Activated naive CD8-positive, alpha-beta T cell treated with anti-CD3 and anti-CD28 coated beads for 36 hours (primary cell): ENCODE results near the gene SARS1. TPM values are rescaled to one million over a fixed set of nuclear protein-coding genes. Genes with fewer than 3 reads are reported as not detected.

ENCODE experiments used
- DNase-seq: peaks from one replicate; pipeline ENCODE4 v3.0.0; 2021
- H3K27ac Mint-ChIP-seq: one replicate; pipeline ENCODE4 v1.8.0; 2022; ENCODE audit warnings: mild to moderate bottlenecking, moderate library complexity, mixed read lengths
- H3K27me3 Mint-ChIP-seq: one replicate; pipeline ENCODE4 v1.8.0; 2022; ENCODE audit warnings: mild to moderate bottlenecking, mixed read lengths
- H3K36me3 Mint-ChIP-seq: one replicate; pipeline ENCODE4 v1.8.0; 2021; ENCODE audit warnings: mild to moderate bottlenecking, mixed read lengths
- H3K4me1 Mint-ChIP-seq: one replicate; pipeline ENCODE4 v1.8.0; 2021; ENCODE audit warnings: mixed read lengths
- H3K4me3 Mint-ChIP-seq: one replicate; pipeline ENCODE4 v1.8.0; 2022; ENCODE audit warnings: mild to moderate bottlenecking, moderate library complexity, mixed read lengths
- H3K9me3 Mint-ChIP-seq: one replicate; pipeline ENCODE4 v1.8.0; 2022; ENCODE audit warnings: mixed read lengths
- total RNA-seq, 2 experiments: library from RNA; stranded (reverse); gene quantifications; one replicate each; pipeline ENCODE4 v1.2.3, GENCODE V29; 2021

Gene SARS1
- total RNA-seq, 2 experiments from 2014 or later, result 217 to 226 TPM

DNA sequence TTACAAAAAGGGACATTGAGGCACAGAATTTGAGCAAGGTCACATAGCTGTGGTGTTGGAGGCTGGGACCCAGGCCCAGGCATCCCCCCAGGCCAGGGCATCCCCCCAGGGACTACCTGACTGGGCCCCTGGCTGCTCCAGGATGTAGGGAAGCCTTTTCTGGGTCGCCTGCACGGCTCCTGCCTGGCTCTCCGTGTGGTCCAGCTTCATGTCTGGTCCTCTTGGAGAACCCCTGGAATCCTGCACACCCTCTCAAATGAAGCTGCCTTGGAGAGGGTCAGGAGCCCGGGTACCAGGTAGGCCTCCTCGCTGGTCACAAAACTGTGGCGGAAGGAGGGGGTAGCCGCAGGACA is 34.7 kb downstream of the SARS1 start:
- Mint-ChIP-seq H3K4me3 (no peak overlapping the region), H3K4me1 (peaks cover 8% of the 10 kb centered on the region), H3K9me3 (no peaks in the 10 kb centered on the region), H3K36me3 (no peaks in the 10 kb centered on the region), H3K27me3 (peaks cover 4% of the 10 kb centered on the region), H3K27ac (no peak overlapping the region)
- DNase-seq, result no peak

DNA sequence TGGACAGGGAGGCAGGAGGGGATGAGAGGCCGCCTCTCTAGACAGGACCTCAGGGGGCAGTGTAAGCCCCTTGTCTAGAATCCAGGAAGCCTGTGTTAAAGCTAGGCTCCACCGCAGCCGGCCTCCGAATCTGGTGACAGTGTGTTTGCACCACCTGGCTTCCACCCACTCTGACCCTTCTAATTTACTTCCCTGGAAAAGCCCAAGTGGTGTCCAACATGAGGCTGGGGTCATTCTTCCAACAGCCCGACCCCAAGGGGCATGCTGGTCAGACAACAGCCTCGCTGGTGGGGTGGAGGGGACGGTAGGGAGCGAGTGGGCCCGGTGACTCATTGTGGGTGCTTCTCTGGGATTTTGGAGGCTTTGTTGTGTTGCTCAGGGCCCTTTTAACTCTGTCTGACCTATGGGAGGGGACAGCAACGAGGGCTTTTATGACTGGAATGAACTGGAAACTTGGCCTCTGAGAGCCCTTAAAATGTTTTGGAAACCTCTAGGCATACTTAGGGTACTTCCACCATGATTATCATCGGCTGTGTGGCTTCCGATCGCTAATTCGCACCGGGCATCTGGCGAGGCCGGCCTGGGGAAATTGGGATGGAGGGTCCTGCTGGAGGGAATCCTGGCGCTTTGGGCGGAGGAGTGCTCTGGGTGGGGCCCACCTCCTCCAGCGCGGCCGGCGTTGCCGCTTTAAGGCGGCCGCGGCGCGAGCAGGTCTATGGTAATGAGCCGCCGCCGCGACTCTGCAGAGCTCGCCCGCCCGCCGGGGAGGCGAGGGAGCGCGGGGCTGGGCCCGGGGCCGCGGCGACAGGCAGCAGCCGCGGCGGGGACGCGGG is 35.3 kb downstream of the SARS1 start, which contains the start of gene CELSR2:
CELSR2 (plus strand) TSS at position 743 of the 833 bp plus-strand sequence. CDS start 541 bp downstream, outside the sequence.
- H3K27ac Mint-ChIP-seq, result no peak within 1 kb of the TSS
- DNase-seq, result peak; percentile 73
- no peaks in the 10 kb centered on the region for H3K36me3 Mint-ChIP-seq
- H3K27me3 Mint-ChIP-seq, result peaks cover 4% of the 10 kb centered on the region
- H3K4me1 Mint-ChIP-seq, result peaks cover 8% of the 10 kb centered on the region
- peak within 1 kb of the TSS; percentile 53 for H3K4me3 Mint-ChIP-seq
- no peaks in the 10 kb centered on the region for H3K9me3 Mint-ChIP-seq

DNA sequence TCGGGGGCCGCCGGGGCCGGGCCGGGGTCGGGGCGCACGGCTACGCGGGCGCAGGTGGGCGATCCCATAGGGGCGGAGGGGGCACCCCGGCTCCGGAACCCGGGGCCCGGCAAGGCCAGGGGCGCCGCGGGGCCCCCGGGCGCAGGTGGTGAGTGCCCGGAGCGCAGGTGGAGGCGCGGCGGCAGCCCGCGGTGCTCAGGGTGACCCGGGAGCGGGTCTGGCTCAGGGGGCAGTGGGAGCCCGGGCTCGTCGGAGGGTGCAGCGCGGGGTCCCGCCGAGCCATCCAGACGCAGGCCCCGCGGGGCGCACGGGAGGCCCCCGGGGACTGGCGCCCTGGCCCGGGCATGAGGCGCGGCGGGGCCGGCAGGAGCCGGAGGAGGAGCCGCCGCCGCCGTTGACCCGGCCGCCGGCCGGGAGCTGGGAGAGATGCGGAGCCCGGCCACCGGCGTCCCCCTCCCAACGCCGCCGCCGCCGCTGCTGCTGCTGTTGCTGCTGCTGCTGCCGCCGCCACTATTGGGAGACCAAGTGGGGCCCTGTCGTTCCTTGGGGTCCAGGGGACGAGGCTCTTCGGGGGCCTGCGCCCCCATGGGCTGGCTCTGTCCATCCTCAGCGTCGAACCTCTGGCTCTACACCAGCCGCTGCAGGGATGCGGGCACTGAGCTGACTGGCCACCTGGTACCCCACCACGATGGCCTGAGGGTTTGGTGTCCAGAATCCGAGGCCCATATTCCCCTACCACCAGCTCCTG is 36.1 kb downstream of the SARS1 start:
- H3K27me3 Mint-ChIP-seq, result peaks cover 4% of the 10 kb centered on the region
- H3K4me1 Mint-ChIP-seq, result peaks cover 8% of the 10 kb centered on the region
- DNase-seq, result no peak

DNA sequence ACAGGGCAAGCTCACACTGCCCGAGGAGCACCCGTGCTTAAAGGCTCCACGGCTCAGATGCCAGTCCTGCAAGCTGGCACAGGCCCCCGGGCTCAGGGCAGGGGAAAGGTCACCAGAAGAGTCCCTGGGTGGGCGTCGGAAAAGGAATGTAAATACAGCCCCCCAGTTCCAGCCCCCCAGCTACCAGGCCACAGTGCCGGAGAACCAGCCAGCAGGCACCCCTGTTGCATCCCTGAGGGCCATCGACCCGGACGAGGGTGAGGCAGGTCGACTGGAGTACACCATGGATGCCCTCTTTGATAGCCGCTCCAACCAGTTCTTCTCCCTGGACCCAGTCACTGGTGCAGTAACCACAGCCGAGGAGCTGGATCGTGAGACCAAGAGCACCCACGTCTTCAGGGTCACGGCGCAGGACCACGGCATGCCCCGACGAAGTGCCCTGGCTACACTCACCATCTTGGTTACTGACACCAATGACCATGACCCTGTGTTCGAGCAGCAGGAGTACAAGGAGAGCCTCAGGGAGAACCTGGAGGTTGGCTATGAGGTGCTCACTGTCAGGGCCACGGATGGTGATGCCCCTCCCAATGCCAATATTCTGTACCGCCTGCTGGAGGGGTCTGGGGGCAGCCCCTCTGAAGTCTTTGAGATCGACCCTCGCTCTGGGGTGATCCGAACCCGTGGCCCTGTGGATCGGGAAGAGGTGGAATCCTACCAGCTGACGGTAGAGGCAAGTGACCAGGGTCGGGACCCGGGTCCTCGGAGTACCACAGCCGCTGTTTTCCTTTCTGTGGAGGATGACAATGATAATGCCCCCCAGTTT is 36.9 kb downstream of the SARS1 start:
- no peaks in the 10 kb centered on the region for H3K36me3 Mint-ChIP-seq
- no peak overlapping the region for H3K4me3 Mint-ChIP-seq
- no peak overlapping the region for H3K27ac Mint-ChIP-seq
- peaks cover 4% of the 10 kb centered on the region for H3K27me3 Mint-ChIP-seq
- peaks cover 8% of the 10 kb centered on the region for H3K4me1 Mint-ChIP-seq
- H3K9me3 Mint-ChIP-seq, result no peaks in the 10 kb centered on the region
- no peak for DNase-seq

More for the DNA sequence above, 36.1 kb downstream of the SARS1 start:
- Mint-ChIP-seq H3K9me3 (no peaks in the 10 kb centered on the region), H3K27ac (no peak overlapping the region), H3K4me3 (peak overlapping the region; percentile 53), H3K36me3 (no peaks in the 10 kb centered on the region)

DNA sequence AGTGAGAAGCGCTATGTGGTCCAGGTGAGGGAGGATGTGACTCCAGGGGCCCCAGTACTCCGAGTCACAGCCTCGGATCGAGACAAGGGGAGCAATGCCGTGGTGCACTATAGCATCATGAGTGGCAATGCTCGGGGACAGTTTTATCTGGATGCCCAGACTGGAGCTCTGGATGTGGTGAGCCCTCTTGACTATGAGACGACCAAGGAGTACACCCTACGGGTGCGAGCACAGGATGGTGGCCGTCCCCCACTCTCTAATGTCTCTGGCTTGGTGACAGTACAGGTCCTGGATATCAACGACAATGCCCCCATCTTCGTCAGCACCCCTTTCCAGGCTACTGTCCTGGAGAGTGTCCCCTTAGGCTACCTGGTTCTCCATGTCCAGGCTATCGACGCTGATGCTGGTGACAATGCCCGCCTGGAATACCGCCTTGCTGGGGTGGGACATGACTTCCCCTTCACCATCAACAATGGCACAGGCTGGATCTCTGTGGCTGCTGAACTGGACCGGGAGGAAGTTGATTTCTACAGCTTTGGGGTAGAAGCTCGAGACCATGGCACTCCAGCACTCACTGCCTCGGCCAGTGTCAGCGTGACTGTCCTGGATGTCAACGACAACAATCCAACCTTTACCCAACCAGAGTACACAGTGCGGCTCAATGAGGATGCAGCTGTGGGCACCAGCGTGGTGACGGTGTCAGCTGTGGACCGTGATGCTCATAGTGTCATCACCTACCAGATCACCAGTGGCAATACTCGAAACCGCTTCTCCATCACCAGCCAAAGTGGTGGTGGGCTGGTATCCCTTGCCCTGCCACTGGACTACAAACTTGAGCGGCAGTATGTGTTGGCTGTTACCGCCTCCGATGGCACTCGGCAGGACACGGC is 37.8 kb downstream of the SARS1 start:
- Mint-ChIP-seq H3K27ac (no peak overlapping the region), H3K4me1 (peaks cover 8% of the 10 kb centered on the region), H3K27me3 (peaks cover 2% of the 10 kb centered on the region), H3K4me3 (no peak overlapping the region), H3K36me3 (no peaks in the 10 kb centered on the region), H3K9me3 (no peaks in the 10 kb centered on the region)
- DNase-seq, result no peak

DNA sequence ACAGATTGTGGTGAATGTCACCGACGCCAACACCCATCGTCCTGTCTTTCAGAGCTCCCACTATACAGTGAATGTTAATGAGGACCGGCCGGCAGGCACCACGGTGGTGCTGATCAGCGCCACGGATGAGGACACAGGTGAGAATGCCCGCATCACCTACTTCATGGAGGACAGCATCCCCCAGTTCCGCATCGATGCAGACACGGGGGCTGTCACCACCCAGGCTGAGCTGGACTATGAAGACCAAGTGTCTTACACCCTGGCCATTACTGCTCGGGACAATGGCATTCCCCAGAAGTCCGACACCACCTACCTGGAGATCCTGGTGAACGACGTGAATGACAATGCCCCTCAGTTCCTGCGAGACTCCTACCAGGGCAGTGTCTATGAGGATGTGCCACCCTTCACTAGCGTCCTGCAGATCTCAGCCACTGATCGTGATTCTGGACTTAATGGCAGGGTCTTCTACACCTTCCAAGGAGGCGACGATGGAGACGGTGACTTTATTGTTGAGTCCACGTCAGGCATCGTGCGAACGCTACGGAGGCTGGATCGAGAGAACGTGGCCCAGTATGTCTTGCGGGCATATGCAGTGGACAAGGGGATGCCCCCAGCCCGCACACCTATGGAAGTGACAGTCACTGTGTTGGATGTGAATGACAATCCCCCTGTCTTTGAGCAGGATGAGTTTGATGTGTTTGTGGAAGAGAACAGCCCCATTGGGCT is 38.6 kb downstream of the SARS1 start:
- no peaks in the 10 kb centered on the region for H3K36me3 Mint-ChIP-seq
- H3K4me3 Mint-ChIP-seq, result no peak overlapping the region
- no peaks in the 10 kb centered on the region for H3K27me3 Mint-ChIP-seq
- no peak for DNase-seq
- H3K9me3 Mint-ChIP-seq, result no peaks in the 10 kb centered on the region
- H3K27ac Mint-ChIP-seq, result no peak overlapping the region
- peaks cover 8% of the 10 kb centered on the region for H3K4me1 Mint-ChIP-seq

DNA sequence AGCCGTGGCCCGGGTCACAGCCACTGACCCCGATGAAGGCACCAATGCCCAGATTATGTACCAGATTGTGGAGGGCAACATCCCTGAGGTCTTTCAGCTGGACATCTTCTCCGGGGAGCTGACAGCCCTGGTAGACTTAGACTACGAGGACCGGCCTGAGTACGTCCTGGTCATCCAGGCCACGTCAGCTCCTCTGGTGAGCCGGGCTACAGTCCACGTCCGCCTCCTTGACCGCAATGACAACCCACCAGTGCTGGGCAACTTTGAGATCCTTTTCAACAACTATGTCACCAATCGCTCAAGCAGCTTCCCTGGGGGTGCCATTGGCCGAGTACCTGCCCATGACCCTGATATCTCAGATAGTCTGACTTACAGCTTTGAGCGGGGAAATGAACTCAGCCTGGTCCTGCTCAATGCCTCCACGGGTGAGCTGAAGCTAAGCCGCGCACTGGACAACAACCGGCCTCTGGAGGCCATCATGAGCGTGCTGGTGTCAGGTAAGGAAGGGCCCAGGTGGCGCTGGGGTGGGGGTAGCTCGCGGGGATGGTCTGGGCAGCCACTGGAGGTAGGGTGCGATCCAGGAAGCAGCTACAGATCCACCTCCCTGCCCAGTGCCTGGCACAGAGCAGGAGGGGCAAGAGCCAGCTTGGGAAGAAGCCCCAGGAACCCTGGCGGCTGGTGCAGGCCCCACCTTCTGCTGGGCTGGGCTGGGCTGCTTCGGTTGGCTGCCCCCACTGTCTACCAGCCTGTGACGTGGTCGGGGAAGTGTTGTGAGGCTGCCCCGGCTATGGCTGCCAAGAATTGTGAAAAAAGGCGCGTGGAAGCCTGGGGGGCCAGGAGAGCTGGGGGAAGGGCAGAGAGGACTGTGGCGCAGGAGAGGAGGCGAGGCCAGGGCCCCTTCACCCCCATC is 39.4 kb downstream of the SARS1 start:
- H3K27ac Mint-ChIP-seq, result no peak overlapping the region
- no peak overlapping the region for H3K4me3 Mint-ChIP-seq
- no peaks in the 10 kb centered on the region for H3K27me3 Mint-ChIP-seq
- peaks cover 8% of the 10 kb centered on the region for H3K4me1 Mint-ChIP-seq
- no peaks in the 10 kb centered on the region for H3K36me3 Mint-ChIP-seq
- DNase-seq, result no peak
- H3K9me3 Mint-ChIP-seq, result no peaks in the 10 kb centered on the region

DNA sequence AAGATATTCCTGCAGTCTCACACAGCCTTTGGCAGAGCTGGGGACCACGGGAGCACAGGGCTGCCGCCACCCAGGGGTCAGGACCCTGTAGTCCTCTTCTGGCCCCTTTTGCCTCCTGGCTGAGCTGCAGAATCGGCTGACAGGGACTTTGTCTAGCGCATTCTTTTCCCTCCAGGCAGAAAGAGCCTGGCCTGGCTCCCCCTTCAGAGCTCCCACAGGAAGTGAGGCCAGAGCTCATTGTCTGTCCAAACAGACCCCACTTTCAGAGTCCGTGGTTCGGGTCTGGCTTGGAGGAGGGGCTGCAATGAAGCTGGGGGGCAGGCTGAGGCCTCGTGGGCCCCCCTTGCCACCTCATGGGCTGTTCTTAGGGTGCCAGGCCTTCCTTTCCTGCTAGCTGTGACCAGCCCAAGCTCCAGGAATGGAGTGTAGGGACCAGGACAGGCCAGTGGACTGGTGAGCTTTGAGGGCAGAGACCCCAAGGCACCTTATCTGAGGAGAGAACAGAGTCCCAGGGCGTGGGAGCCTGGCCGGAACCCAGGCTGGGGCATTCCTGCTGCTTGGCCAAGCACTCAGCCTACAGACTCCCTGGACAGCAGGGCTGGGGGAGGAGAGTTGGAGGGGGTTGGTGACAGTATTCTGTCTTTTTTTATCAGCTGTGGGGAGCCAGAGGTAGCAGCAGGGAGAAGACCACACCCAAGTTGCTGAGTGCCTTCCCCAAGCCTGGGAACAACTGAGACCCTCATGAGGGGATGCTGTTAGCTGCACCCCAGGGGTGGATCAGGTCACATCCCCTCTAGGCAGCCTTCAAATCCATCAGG is 40.3 kb downstream of the SARS1 start:
- H3K4me3 Mint-ChIP-seq, result no peak overlapping the region
- H3K27ac Mint-ChIP-seq, result no peak overlapping the region
- no peaks in the 10 kb centered on the region for H3K27me3 Mint-ChIP-seq
- H3K36me3 Mint-ChIP-seq, result no peaks in the 10 kb centered on the region
- H3K4me1 Mint-ChIP-seq, result peaks cover 7% of the 10 kb centered on the region
- no peak for DNase-seq
- H3K9me3 Mint-ChIP-seq, result no peaks in the 10 kb centered on the region

DNA sequence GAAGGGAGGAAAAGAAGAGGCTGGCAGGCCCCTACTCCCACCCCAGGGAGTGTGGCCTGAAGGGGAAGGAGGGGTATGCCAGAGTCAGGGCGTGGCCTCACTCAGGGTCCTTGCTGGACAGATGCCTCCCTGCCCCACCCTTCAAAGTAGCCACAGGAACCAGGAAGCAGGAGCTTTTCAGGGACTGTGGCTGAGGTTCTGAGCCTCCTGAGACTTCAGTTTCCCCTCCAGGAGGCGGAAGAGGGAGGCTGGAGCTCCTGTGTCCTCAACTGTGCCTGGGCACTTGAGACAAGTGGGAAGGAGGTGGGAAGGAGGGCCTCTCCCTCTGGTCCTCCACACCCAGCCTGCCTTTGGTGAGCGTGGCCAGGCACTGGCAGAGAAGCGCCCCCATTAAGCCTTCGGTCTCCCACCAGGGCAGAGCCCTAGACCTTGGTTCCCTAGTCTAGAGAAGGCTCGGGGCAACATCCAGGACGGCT is 40.9 kb downstream of the SARS1 start:
- Mint-ChIP-seq H3K36me3 (no peaks in the 10 kb centered on the region), H3K9me3 (no peaks in the 10 kb centered on the region), H3K27ac (no peak overlapping the region), H3K4me1 (peaks cover 4% of the 10 kb centered on the region), H3K27me3 (no peaks in the 10 kb centered on the region), H3K4me3 (no peak overlapping the region)
- no peak for DNase-seq

DNA sequence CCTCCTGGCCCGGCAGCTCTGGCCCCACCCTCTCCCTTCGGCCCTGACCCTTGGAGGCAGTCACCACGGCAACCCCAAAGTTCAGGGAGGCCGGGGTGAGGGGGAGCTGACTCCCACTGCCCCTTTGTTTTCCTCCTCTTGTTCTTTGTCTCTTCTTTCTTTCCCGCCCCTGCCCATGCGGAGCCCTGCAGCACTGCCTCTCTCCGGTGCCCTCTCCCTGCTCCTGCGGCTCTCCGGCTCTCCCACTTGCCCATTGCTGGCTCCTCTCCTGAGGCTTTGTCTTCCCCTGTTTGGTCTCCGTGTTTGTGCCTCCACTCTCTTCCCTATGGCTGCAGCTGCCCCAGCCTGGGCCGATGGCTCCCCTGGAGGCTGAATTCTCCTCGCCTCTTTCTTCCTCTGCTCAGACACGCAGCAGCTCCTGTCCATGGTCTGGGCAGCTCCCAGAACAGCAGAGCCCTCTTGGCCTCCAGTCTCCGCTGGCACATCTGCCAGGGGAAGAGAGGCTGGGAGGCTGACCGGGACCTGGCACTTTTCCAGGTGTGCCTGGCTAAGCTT is 41.5 kb downstream of the SARS1 start:
- H3K27ac Mint-ChIP-seq, result no peak overlapping the region
- H3K4me3 Mint-ChIP-seq, result no peak overlapping the region
- no peaks in the 10 kb centered on the region for H3K36me3 Mint-ChIP-seq
- H3K27me3 Mint-ChIP-seq, result no peaks in the 10 kb centered on the region
- no peak for DNase-seq
- peaks cover 4% of the 10 kb centered on the region for H3K4me1 Mint-ChIP-seq
- H3K9me3 Mint-ChIP-seq, result no peaks in the 10 kb centered on the region

DNA sequence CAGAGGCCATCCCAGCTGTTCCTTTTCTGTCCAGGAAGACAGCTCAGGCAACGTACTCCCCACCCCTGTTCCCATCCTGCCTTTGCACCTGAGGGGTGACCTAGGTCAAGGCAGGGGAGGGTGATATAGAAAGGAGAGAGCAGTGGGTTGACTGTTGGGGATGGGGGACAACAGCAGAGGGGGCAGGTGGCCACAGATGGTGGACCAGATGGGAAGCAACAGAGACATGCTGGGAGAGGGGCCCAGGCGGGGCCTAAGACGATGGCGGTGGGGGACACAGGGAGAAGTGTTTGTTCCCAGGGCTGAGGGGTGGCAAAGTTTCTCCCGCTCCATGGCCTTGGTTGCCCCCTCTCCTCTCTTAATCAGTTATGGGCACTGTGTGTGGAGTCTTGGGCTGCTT is 42.0 kb downstream of the SARS1 start:
- Mint-ChIP-seq H3K4me1 (peaks cover 3% of the 10 kb centered on the region), H3K4me3 (no peak overlapping the region), H3K27me3 (no peaks in the 10 kb centered on the region), H3K9me3 (no peaks in the 10 kb centered on the region), H3K27ac (no peak overlapping the region), H3K36me3 (no peaks in the 10 kb centered on the region)
- DNase-seq, result no peak

DNA sequence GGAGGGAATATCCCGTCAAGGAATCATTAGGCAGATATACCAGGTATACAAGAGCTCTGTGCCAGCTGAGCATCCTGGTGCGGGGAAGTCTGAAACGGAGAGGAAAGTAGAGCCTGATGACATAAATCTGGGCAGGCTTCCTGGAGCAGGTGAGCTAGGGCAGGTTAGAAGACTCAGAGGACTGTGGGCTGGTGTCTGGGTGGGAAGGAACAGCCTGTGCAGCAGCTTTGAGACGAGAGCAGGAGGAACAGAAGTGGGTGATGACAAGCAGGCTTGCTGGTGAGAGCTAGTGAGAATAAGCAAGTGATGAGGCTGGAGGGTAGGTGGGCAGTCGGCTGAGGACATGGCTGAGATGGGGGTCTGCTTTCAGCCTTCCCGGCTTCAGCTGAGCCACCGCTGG is 42.4 kb downstream of the SARS1 start:
- no peaks in the 10 kb centered on the region for H3K9me3 Mint-ChIP-seq
- no peaks in the 10 kb centered on the region for H3K27me3 Mint-ChIP-seq
- no peaks in the 10 kb centered on the region for H3K36me3 Mint-ChIP-seq
- peaks cover 2% of the 10 kb centered on the region for H3K4me1 Mint-ChIP-seq
- DNase-seq, result no peak
- no peak overlapping the region for H3K27ac Mint-ChIP-seq
- no peak overlapping the region for H3K4me3 Mint-ChIP-seq
